H1 (cell line): ENCODE measurements around the gene EFCAB8.

Experiments
- CHD2 ChIP-seq: IDR thresholded peaks from 2 replicates; pipeline ENCODE4 v1.6.1; 2012; ENCODE audit warnings: low read length, improper control_type of control experiment
- CTCF ChIP-seq, 3 experiments: IDR thresholded peaks; 1 replicate in 2 of 3; 2 replicates in 1 of 3; pipeline versions ENCODE4 v1.5.1 to v1.6.1; 2011; ENCODE audit warnings: low read length in 3 of 3, mild to moderate bottlenecking in 3 of 3, inconsistent platforms in 2 of 3, low read depth in 1 of 3, moderate library complexity in 1 of 3; ENCODE audit not compliant: insufficient read depth in 1 of 3; ENCODE audit errors: control extremely low read depth in 1 of 3
- EGR1 ChIP-seq: IDR thresholded peaks from 2 replicates; pipeline ENCODE4 v1.6.1; 2011; ENCODE audit warnings: low read depth, low read length, borderline replicate concordance
- HDAC2 ChIP-seq, 2 experiments: fragments of 300-600 bp in 1 of 2; sonication (generic) in 1 of 2; IDR thresholded peaks; 2 replicates each; pipeline ENCODE4 v1.6.1; 2011 to 2012; ENCODE audit warnings: low read depth in 2 of 2, low read length in 2 of 2, mild to moderate bottlenecking in 2 of 2, moderate library complexity in 2 of 2, borderline replicate concordance in 1 of 2, inconsistent platforms in 1 of 2
- POLR2A ChIP-seq, 2 experiments: IDR thresholded peaks; 1 replicate in 1 of 2; 2 replicates in 1 of 2; pipeline ENCODE4 v1.6.1; 2011; ENCODE audit warnings: low read depth in 2 of 2, low read length in 2 of 2, mild to moderate bottlenecking in 2 of 2; ENCODE audit errors: control extremely low read depth in 1 of 2
- RAD21 ChIP-seq, 2 experiments: IDR thresholded peaks in 1 of 2; conservative IDR thresholded peaks in 1 of 2; 2 replicates each; pipeline ENCODE4 v1.6.1; 2011; ENCODE audit warnings: low read depth in 2 of 2, low read length in 2 of 2, improper control_type of control experiment in 1 of 2, inconsistent platforms in 1 of 2, mild to moderate bottlenecking in 1 of 2, moderate library complexity in 1 of 2
- RXRA ChIP-seq: IDR thresholded peaks from 2 replicates; pipeline ENCODE4 v1.6.1; 2011; ENCODE audit warnings: low read depth, mild to moderate bottlenecking, low read length, moderate library complexity; ENCODE audit not compliant: insufficient read depth
- SRF ChIP-seq: IDR thresholded peaks from 2 replicates; pipeline ENCODE4 v1.6.1; 2011; ENCODE audit warnings: mild to moderate bottlenecking, low read depth, low read length, moderate library complexity
- YY1 ChIP-seq: IDR thresholded peaks from 2 replicates; pipeline ENCODE4 v1.6.1; 2011; ENCODE audit warnings: low read depth, mild to moderate bottlenecking, low read length
- TF ChIP-seq, protein P1 (sequence below): IDR thresholded peaks from 2 replicates; pipeline ENCODE4 v1.6.1; 2011; ENCODE audit warnings: low read depth, mild to moderate bottlenecking, low read length; ENCODE audit not compliant: insufficient read depth

DNA sequence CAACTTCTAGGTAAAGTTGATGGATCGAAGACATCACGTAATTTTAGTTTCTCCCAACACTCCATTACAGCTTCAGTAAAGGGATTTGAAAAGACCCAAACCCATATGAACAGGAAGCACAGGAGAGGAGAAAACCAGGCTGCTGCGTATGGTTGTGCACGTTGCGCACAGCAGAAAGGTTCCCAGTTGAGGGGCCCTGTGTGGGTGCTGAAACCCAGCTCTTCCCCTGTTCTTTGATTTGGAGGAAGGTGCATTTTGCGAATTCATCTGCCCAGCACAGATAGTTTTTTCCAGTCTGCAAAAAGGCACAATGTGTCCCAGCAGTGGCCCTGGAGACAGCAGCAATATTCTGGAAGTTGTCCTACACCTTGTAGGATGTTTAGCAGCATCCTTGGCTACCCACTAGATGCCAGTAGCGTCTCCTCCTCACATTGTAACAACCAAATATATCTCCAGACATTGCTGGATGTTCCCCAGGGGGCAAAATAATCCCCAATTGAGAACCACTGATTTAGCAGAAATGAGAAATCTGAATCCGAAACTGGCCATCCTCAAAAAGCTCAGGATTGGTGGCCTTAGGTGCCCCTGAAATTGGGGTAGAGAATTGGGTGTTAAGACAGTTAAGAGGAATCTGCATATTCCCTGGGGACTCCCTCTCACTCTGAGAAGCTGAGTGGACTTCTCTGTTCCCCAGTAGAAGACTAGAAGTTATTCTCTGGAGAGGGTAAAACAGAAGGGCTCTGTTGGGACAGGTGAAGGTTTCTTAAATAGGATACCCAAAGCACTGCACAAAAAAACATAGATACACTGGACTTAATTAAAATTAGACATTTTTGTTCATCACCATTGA lies 133.3 kb downstream of the EFCAB8 start:
- TF ChIP-seq CTCF (IDR thresholded peaks at IDR 0.05; ENCODE audit: control extremely low read depth in 1 of 3, insufficient read depth in 1 of 3, low read depth in 1 of 3, low read length in 3 of 3) (peak in 1 of 3 experiments; percentile 9; a peak in 1 of 4 replicates), RAD21 (IDR thresholded peaks at IDR 0.05 in 1 of 2, conservative IDR thresholded peaks at IDR 0.05 in 1 of 2; ENCODE audit: low read depth in 2 of 2, low read length in 2 of 2) (0 out of 4 replicates have a peak, but pooled peaks of 1 of the 2 experiments have one; percentile 5), CHD2 (no peak), EGR1 (no peak), RXRA (no peak), HDAC2 (IDR thresholded peaks at IDR 0.05; ENCODE audit: borderline replicate concordance in 1 of 2, low read depth in 2 of 2, low read length in 2 of 2) (no peak), POLR2A (IDR thresholded peaks at IDR 0.05; ENCODE audit: control extremely low read depth in 1 of 2, low read depth in 2 of 2, low read length in 2 of 2) (no peak), YY1 (no peak), SRF (no peak)
- TF ChIP-seq, protein P1, sequence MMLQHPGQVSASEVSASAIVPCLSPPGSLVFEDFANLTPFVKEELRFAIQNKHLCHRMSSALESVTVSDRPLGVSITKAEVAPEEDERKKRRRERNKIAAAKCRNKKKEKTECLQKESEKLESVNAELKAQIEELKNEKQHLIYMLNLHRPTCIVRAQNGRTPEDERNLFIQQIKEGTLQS: no peak
